Measurements from ENCODE around the gene USP37.
A peak's percentile ranks its signal among the peaks of the same experiment; 100 is the strongest.

The USP37 gene

DNA sequence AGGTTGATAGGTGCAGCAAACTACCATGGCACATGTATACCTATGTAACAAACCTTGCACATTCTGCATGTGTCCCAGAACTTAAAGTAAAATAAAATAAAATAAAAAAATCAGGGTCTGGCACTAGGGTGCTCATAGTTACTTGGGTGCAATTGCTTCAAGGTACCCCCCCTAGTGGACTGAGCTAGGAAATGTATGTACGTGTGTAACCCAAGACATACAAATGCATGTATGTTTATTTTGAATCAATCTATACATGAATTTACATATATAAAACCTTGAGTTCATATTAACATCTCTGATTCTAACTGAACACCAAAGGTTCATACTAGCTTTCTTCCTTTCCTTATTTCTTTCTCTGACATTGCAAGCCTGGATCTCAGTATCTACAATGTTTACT is 51.5 kb downstream of the USP37 start:
- H3K27ac ChIP-seq (ENCODE audit: low read depth, low read length) = no peak overlapping the region
- H3K4me1 ChIP-seq (ENCODE audit: control insufficient read depth, low read length) = no peaks in the 10 kb centered on the region
- no peak overlapping the region for H3K4me2 ChIP-seq (ENCODE audit: low read length)
- H3K27me3 ChIP-seq (ENCODE audit: control insufficient read depth, low read length) = no peaks in the 10 kb centered on the region
- TF ChIP-seq, protein P1, sequence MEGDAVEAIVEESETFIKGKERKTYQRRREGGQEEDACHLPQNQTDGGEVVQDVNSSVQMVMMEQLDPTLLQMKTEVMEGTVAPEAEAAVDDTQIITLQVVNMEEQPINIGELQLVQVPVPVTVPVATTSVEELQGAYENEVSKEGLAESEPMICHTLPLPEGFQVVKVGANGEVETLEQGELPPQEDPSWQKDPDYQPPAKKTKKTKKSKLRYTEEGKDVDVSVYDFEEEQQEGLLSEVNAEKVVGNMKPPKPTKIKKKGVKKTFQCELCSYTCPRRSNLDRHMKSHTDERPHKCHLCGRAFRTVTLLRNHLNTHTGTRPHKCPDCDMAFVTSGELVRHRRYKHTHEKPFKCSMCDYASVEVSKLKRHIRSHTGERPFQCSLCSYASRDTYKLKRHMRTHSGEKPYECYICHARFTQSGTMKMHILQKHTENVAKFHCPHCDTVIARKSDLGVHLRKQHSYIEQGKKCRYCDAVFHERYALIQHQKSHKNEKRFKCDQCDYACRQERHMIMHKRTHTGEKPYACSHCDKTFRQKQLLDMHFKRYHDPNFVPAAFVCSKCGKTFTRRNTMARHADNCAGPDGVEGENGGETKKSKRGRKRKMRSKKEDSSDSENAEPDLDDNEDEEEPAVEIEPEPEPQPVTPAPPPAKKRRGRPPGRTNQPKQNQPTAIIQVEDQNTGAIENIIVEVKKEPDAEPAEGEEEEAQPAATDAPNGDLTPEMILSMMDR (IDR thresholded peaks at IDR 0.05; ENCODE audit: low read depth, low read length, poor library complexity, severe bottlenecking) = peak; percentile 46
- no peak for TF ChIP-seq EZH2phosphoT487 (IDR thresholded peaks at IDR 0.05; ENCODE audit: borderline replicate concordance, low read length)
- H3K36me3 ChIP-seq (ENCODE audit: control insufficient read depth, low read length) = peaks cover 34% of the 10 kb centered on the region
- no peaks in the 10 kb centered on the region for H3K9me3 ChIP-seq (ENCODE audit: control insufficient read depth, insufficient read depth, low read length)
- H3K4me3 ChIP-seq (ENCODE audit: low read length) = no peak overlapping the region
- no peaks in the 10 kb centered on the region for H3K9me2 ChIP-seq (replicated peaks; ENCODE audit: control insufficient read depth, low read length)
- peaks cover 13% of the 10 kb centered on the region; the same call in 1 of the 2 replicates for H3F3A ChIP-seq (ENCODE audit: control insufficient read depth, insufficient read depth)
- peaks cover 35% of the 10 kb centered on the region for H3K79me2 ChIP-seq (ENCODE audit: control insufficient read depth, low read length)
- H4K20me1 ChIP-seq (ENCODE audit: control insufficient read depth, insufficient read depth, low read depth, low read length) = no peaks in the 10 kb centered on the region

GRCh38 chr2:218513676-218514075 is 54.5 kb downstream of the USP37 start:
- H3K4me2 ChIP-seq (ENCODE audit: low read length) = no peak overlapping the region
- H3K9me3 ChIP-seq (ENCODE audit: control insufficient read depth, insufficient read depth, low read length) = no peaks in the 10 kb centered on the region
- peaks cover 34% of the 10 kb centered on the region for H3K36me3 ChIP-seq (ENCODE audit: control insufficient read depth, low read length)
- peaks cover 11% of the 10 kb centered on the region; the same call in 1 of the 2 replicates for H3F3A ChIP-seq (ENCODE audit: control insufficient read depth, insufficient read depth)
- no peaks in the 10 kb centered on the region for H4K20me1 ChIP-seq (ENCODE audit: control insufficient read depth, insufficient read depth, low read depth, low read length)
- peaks cover 35% of the 10 kb centered on the region for H3K79me2 ChIP-seq (ENCODE audit: control insufficient read depth, low read length)
- TF ChIP-seq, protein P1 (IDR thresholded peaks at IDR 0.05; ENCODE audit: low read depth, low read length, poor library complexity, severe bottlenecking) = no peak
- no peak for TF ChIP-seq EZH2phosphoT487 (IDR thresholded peaks at IDR 0.05; ENCODE audit: borderline replicate concordance, low read length)
- H3K4me1 ChIP-seq (ENCODE audit: control insufficient read depth, low read length) = no peaks in the 10 kb centered on the region
- H3K27me3 ChIP-seq (ENCODE audit: control insufficient read depth, low read length) = no peaks in the 10 kb centered on the region
- no peaks in the 10 kb centered on the region for H3K9me2 ChIP-seq (replicated peaks; ENCODE audit: control insufficient read depth, low read length)
- H3K4me3 ChIP-seq (ENCODE audit: low read length) = no peak overlapping the region
- H3K27ac ChIP-seq (ENCODE audit: low read depth, low read length) = no peak overlapping the region

GRCh38 chr2:218508299-218508698 is 59.9 kb downstream of the USP37 start:
- Histone ChIP-seq H3K27me3 (ENCODE audit: control insufficient read depth, low read length) (no peaks in the 10 kb centered on the region), H3K36me3 (ENCODE audit: control insufficient read depth, low read length) (peaks cover 56% of the 10 kb centered on the region)

More at GRCh38 chr2:218508299-218508698, 59.9 kb downstream of the USP37 start:
- peaks cover 3% of the 10 kb centered on the region for H3K79me2 ChIP-seq (ENCODE audit: control insufficient read depth, low read length)
- H4K20me1 ChIP-seq (ENCODE audit: control insufficient read depth, insufficient read depth, low read depth, low read length) = no peaks in the 10 kb centered on the region
- H3K27ac ChIP-seq (ENCODE audit: low read depth, low read length) = no peak overlapping the region
- TF ChIP-seq, protein P1 (IDR thresholded peaks at IDR 0.05; ENCODE audit: low read depth, low read length, poor library complexity, severe bottlenecking) = no peak
- no peak for TF ChIP-seq EZH2phosphoT487 (IDR thresholded peaks at IDR 0.05; ENCODE audit: borderline replicate concordance, low read length)
- H3F3A ChIP-seq (ENCODE audit: control insufficient read depth, insufficient read depth) = peaks cover 13% of the 10 kb centered on the region; the same call in 1 of the 2 replicates
- no peak overlapping the region for H3K4me3 ChIP-seq (ENCODE audit: low read length)
- H3K9me3 ChIP-seq (ENCODE audit: control insufficient read depth, insufficient read depth, low read length) = no peaks in the 10 kb centered on the region
- peaks cover 3% of the 10 kb centered on the region for H3K4me1 ChIP-seq (ENCODE audit: control insufficient read depth, low read length)
- H3K9me2 ChIP-seq (replicated peaks; ENCODE audit: control insufficient read depth, low read length) = no peaks in the 10 kb centered on the region
- H3K4me2 ChIP-seq (ENCODE audit: low read length) = no peak overlapping the region

Data from DOHH2 (cell line).